GM12874 (cell line): ENCODE results near the gene PERM1.

ENCODE experiments used
- CTCF ChIP-seq: IDR thresholded peaks from 2 replicates; pipeline ENCODE4 v1.5.1; 2011; ENCODE audit warnings: low read depth, mild to moderate bottlenecking, control low read depth, low read length, moderate library complexity; ENCODE audit not compliant: insufficient read depth

The PERM1 gene

DNA sequence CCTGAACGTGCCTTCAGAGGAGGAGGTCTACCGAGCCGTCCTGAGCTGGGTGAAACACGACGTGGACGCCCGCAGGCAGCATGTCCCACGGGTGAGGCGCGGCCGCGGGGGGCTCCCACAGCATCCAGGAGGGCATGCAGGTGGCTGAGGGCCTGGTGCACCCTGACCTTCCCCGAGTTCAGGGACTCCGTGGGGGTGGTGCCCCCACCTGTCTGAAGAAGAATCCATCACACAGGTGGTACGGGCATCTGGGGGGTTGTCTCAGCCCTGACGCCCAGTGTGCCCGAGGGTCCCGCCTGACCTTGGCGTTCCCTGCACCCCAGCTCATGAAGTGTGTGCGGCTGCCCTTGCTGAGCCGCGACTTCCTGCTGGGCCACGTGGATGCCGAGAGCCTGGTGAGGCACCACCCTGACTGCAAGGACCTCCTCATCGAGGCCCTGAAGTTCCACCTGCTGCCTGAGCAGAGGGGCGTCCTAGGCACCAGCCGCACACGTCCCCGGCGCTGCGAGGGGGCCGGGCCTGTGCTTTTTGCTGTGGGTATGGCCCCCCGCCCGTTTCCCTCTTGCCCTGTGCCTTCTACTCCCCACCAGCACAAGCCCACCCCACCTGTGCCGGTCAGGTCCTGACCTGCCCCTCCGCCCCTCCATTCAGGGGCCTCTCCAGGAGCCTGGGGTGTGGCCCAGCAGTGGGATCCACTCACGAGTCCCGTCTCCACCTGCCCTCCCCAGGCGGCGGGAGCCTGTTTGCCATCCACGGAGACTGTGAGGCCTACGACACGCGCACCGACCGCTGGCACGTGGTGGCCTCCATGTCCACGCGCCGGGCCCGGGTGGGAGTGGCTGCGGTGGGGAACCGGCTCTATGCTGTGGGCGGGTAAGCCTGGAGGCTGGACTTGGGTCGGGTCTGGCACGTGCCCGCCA is 19.3 kb downstream of the PERM1 start:
- TF ChIP-seq CTCF = no peak

DNA sequence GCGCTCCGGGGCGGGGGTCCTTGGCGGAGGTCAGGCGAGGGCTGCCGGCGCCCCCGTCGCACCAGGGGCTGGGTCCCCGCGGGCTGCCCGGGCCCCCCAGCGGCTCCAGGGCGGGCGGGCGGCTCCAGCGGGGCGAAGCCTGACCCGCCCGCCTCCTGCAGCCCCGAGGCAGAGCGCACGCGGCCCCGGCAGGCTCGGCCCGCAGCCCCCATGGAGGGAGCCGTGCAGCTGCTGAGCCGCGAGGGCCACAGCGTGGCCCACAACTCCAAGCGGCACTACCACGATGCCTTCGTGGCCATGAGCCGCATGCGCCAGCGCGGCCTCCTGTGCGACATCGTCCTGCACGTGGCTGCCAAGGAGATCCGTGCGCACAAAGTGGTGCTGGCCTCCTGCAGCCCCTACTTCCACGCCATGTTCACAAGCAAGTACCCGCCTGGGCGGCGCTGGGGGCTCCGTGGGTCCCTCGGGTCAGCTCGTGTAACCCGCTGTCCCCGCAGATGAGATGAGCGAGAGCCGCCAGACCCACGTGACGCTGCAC is 20.7 kb downstream of the PERM1 start:
- no peak for TF ChIP-seq CTCF

DNA sequence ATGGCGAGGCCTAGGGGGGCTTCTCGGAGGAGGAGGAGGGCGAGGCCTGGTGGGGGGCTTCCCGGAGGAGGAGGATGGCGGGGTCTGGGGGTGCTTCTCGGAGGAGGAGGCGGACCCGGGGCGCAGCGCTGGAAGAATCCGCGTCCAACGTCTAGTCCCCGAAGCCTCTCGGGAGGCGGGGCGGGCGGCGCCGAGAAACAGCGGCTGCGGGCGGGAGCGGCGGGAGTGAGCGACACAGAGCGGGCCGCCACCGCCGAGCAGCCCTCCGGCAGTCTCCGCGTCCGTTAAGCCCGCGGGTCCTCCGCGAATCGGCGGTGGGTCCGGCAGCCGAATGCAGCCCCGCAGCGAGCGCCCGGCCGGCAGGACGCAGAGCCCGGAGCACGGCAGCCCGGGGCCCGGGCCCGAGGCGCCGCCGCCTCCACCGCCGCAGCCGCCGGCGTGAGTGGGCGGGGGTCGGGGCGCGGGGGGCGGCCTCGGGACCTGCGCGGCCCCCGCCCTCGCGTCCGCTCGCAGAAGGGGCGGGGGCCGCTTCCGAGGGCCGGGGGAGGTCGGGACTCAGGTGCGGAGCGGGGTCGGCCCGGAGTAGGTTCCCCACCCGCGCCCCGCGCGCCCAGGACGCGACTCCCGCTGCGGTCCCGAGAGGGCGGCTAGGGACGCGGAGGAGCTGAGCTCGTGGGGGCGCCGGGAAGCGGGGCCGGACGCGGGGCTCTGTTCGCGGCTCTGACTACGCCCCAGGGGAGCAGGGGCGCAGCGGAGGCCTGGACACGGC is 21.3 kb downstream of the PERM1 start, which contains the start of gene KLHL17:
TSS of gene KLHL17 (plus strand) at position 222 of the 769 bp plus-strand sequence. CDS start at position 332, 110 bp downstream.
- no peak for TF ChIP-seq CTCF

- TF ChIP-seq CTCF = no peak
Measured at GRCh38 chr1:959731-960362, 22.0 kb downstream of the PERM1 start.

- TF ChIP-seq CTCF = no peak
Measured at GRCh38 chr1:958823-959730, 22.8 kb downstream of the PERM1 start, which contains the start of gene NOC2L. NOC2L (minus strand) TSS chr1:959256; CDS start chr1:959240, 16 bp downstream.

DNA sequence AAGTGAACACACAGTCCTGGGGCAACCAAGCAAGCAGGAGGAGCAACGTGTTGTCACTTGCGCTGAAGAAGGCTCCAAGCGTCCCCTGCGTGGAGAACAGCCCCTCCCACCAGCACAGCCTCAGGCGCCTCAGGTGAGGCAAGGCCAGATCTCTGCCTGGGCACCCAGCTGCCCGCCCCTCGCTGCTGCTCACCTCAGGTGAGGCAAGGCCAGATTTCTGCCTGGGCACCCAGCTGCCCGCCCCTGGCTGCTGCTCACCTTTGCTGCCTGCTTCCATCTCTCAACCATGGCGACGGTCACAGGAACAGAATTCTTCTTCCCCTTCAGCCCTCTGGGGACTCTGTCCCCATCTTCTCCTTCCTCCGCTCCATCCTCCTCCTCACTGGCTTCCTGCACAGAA is 25.3 kb downstream of the PERM1 start:
- TF ChIP-seq CTCF = no peak
